Measurements from ENCODE around the gene MOB1A. TPM values are rescaled to one million over a fixed set of nuclear protein-coding genes. Genes with fewer than 3 reads are reported as not detected.

The MOB1A gene
- total and polyA plus RNA-seq, 2 of the 13 experiments (the other 11 are each of a cell fraction or from before 2014, with no cell fraction given), result 48.2 to 139 TPM

DNA sequence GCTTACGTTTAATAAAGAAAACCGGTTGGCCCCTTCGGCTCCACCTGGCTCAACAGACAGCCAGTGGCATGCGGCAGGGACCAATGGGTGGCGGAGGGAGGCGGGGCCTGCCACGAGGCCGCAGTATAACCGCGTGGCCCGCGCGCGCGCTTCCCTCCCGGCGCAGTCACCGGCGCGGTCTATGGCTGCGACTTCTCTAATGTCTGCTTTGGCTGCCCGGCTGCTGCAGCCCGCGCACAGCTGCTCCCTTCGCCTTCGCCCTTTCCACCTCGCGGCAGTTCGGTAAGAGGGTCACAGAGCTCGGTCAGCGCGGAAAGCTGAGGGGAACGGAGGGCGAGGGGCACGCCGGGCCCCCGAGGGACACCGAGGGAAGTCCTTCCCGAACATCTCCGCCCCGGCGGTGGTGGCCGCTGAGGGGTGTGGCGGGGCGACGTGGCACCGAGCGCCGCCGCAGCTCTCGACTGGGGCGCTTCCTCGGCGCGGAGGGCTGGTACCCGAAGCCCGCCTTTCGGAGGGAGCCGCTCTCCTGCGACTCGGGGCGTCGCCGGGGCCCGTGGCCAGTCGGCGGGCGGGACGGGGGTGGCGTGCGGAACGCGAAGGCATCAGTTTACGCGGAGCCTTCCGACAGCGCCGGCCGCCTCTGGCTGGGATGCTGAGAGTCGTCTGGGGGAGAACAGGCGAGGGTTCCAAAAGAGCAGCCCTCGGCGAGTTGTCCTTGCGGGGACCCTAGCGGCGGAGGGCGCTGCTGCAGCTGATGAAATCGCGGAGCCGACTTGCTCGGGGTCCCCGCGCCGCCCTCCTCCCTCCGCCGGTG, 20.0 kb upstream of the MOB1A start, which contains the start of gene MTHFD2 (continued):
- peak; percentile 84 for TF ChIP-seq ASH2L (IDR thresholded peaks at IDR 0.05; ENCODE audit: insufficient read length, low read depth, low read length)
- TF ChIP-seq GMEB2 (CRISPR knock-in tag; IDR thresholded peaks at IDR 0.05; ENCODE audit: low read depth), result no peak
- peak; percentile 59; the same call in 1 of the 2 replicates for TF ChIP-seq MIER3 (CRISPR knock-in tag; IDR thresholded peaks at IDR 0.05; ENCODE audit: borderline replicate concordance)
- TF ChIP-seq DNMT3B (CRISPR knock-in tag; conservative IDR thresholded peaks at IDR 0.05), result 0 out of 2 replicates have a peak, but pooled peaks have one; percentile 22
- peak; percentile 97 for TF ChIP-seq ZNF709 (CRISPR knock-in tag; IDR thresholded peaks at IDR 0.05)
- no peak; the same call in 1 of the 2 replicates for TF ChIP-seq TOPORS (CRISPR knock-in tag; IDR thresholded peaks at IDR 0.05)
- peak; percentile 74; the same call in 1 of the 2 replicates for TF ChIP-seq HOXA7 (CRISPR knock-in tag; IDR thresholded peaks at IDR 0.05)
- TF ChIP-seq EHMT2 (IDR thresholded peaks at IDR 0.05; ENCODE audit: borderline replicate concordance, low read depth, low read length), result no peak; the same call in 1 of the 2 replicates
- TF ChIP-seq, protein P1, sequence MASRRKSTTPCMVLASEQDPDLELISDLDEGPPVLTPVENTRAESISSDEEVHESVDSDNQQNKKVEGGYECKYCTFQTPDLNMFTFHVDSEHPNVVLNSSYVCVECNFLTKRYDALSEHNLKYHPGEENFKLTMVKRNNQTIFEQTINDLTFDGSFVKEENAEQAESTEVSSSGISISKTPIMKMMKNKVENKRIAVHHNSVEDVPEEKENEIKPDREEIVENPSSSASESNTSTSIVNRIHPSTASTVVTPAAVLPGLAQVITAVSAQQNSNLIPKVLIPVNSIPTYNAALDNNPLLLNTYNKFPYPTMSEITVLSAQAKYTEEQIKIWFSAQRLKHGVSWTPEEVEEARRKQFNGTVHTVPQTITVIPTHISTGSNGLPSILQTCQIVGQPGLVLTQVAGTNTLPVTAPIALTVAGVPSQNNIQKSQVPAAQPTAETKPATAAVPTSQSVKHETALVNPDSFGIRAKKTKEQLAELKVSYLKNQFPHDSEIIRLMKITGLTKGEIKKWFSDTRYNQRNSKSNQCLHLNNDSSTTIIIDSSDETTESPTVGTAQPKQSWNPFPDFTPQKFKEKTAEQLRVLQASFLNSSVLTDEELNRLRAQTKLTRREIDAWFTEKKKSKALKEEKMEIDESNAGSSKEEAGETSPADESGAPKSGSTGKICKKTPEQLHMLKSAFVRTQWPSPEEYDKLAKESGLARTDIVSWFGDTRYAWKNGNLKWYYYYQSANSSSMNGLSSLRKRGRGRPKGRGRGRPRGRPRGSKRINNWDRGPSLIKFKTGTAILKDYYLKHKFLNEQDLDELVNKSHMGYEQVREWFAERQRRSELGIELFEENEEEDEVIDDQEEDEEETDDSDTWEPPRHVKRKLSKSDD (CRISPR knock-in tag; IDR thresholded peaks at IDR 0.05; ENCODE audit: low read depth), result no peak; the same call in 1 of the 2 replicates
- no peak for TF ChIP-seq MBD4 (IDR thresholded peaks at IDR 0.05; ENCODE audit: borderline replicate concordance, low read length)
- peak; percentile 67; the same call in 1 of the 2 replicates for TF ChIP-seq ZBTB38 (CRISPR knock-in tag; IDR thresholded peaks at IDR 0.05)
- TF ChIP-seq CHCHD3 (CRISPR knock-in tag; IDR thresholded peaks at IDR 0.05), result no peak; the same call in 1 of the 2 replicates
- TF ChIP-seq ZNF30 (CRISPR knock-in tag; IDR thresholded peaks at IDR 0.05), result peak; percentile 96
- TF ChIP-seq CREB1 (IDR thresholded peaks at IDR 0.05), result peak; percentile 72
- no peak for TF ChIP-seq CREB1 (CRISPR knock-in tag; IDR thresholded peaks at IDR 0.05)
- TF ChIP-seq ZNF331 (CRISPR knock-in tag; IDR thresholded peaks at IDR 0.05), result peak; percentile 72
- peak; percentile 100 for TF ChIP-seq DRAP1 (CRISPR knock-in tag; IDR thresholded peaks at IDR 0.05)
- peak; percentile 68; the same call in 1 of the 2 replicates for TF ChIP-seq ARID2 (CRISPR knock-in tag; IDR thresholded peaks at IDR 0.05; ENCODE audit: borderline replicate concordance)
- peak; percentile 79; the same call in 2 of the 3 replicates for TF ChIP-seq MXI1 (IDR thresholded peaks at IDR 0.05; ENCODE audit: borderline replicate concordance, low read depth, low read length)
- peak; percentile 61; the same call in 1 of the 2 replicates for TF ChIP-seq TRAFD1 (CRISPR knock-in tag; IDR thresholded peaks at IDR 0.05; ENCODE audit: borderline replicate concordance)
